Tibial artery (tissue), 4 donors: ENCODE measurements around the gene RPE65.

Experiments
- DNase-seq, 2 donors: peaks; one replicate each; pipeline ENCODE4 v3.0.0-alpha.2; 2019
- H3K27ac ChIP-seq, 2 donors: fragments of 200-600 bp; sonication (generic) in 1 of 2; 1 replicate in 1 of 2; 2 replicates in 1 of 2; pipeline ENCODE4 v1.5.1; 2018 to 2019; ENCODE audit warnings: mild to moderate bottlenecking in 1 of 2
- H3K27me3 ChIP-seq, 2 donors: fragments of 200-600 bp; sonication (generic) in 1 of 2; one replicate each; pipeline versions ENCODE4 v1.5.1 to v1.6.0; 2016 to 2019
- H3K36me3 ChIP-seq, 3 donors: fragments of 200-600 bp; sonication (generic) in 2 of 3; one replicate each; pipeline ENCODE4 v1.5.1; 2016 to 2019; ENCODE audit warnings: mild to moderate bottlenecking in 2 of 3
- H3K4me1 ChIP-seq, 4 donors: fragments of 200-600 bp; sonication (generic) in 2 of 4; 1 replicate in 3 of 4; 2 replicates in 1 of 4; pipeline ENCODE4 v1.5.1; 2016 to 2019
- H3K4me3 ChIP-seq, 2 donors: fragments of 200-600 bp; sonication (generic) in 1 of 2; 1 replicate in 1 of 2; 2 replicates in 1 of 2; pipeline ENCODE4 v1.5.1; 2018 to 2019; ENCODE audit warnings: mild to moderate bottlenecking in 2 of 2
- H3K9me3 ChIP-seq, 3 donors: fragments of 200-600 bp; sonication (generic) in 1 of 3; one replicate each; pipeline ENCODE4 v1.5.1; 2016 to 2019
- intact Hi-C: fragments of 100-400 bp; cut with DNase I; formaldehyde crosslinking; loops from one replicate; pipeline ENCODE4 v1.15.0; 2023; ENCODE audit warnings: low total_unique reads
- TF ChIP-seq, protein P1 (sequence below), 2 experiments: fragments of 200-600 bp in 1 of 2; fragments of 450-650 bp in 1 of 2; IDR thresholded peaks; one replicate each; pipeline ENCODE4 v1.5.1; 2017 to 2019; ENCODE audit warnings: antibody characterized with exemption in 2 of 2, mild to moderate bottlenecking in 1 of 2, moderate library complexity in 1 of 2

The RPE65 gene

DNA sequence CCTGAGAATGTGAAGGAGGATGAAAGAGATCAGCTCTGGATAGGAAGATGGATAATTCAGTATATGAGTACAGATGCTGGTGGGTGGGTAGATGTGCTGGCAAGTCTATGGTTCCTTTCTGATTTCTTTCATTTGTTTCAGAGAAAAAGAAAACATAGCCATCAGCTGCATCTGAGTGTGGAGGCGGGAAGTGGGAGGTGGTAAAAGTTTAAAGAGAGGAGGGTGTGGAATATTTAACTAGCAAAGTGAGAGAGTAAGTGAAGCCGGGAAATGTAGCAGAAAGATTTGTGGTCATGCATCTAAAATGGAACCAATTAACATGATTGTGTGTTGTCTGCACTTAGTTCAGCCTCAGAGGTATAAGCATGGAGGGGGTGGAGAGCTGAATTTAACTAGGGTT, 16.4 kb downstream of the RPE65 start:
- H3K27me3 ChIP-seq: no peaks in the 10 kb centered on the region
- DNase-seq: no peak
- intact Hi-C loops: no loop called here
- no peak overlapping the region for H3K27ac ChIP-seq
- no peaks in the 10 kb centered on the region for H3K9me3 ChIP-seq
- no peaks in the 10 kb centered on the region for H3K36me3 ChIP-seq
- H3K4me3 ChIP-seq: no peak overlapping the region
- no peaks in the 10 kb centered on the region for H3K4me1 ChIP-seq
- TF ChIP-seq, protein P1, sequence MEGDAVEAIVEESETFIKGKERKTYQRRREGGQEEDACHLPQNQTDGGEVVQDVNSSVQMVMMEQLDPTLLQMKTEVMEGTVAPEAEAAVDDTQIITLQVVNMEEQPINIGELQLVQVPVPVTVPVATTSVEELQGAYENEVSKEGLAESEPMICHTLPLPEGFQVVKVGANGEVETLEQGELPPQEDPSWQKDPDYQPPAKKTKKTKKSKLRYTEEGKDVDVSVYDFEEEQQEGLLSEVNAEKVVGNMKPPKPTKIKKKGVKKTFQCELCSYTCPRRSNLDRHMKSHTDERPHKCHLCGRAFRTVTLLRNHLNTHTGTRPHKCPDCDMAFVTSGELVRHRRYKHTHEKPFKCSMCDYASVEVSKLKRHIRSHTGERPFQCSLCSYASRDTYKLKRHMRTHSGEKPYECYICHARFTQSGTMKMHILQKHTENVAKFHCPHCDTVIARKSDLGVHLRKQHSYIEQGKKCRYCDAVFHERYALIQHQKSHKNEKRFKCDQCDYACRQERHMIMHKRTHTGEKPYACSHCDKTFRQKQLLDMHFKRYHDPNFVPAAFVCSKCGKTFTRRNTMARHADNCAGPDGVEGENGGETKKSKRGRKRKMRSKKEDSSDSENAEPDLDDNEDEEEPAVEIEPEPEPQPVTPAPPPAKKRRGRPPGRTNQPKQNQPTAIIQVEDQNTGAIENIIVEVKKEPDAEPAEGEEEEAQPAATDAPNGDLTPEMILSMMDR (IDR thresholded peaks at IDR 0.05): no peak

DNA sequence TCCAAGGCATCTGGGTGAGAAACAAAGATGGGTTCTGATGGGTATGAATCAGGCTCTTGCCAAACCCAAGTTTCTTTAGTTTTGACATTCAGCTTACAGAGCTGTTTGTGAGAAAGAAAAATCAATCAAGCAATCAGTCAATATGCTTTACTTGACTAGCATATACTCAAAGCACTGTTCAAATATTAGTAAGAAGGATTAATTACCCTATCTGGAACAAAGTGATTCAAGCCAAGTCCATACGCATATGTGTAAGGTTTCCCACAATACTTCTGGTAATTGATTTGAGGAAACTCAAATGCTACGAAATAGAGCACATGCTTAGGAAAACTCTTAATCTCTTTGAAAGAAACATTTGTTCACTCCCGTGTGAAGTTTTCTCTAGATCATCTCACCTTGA, 18.7 kb downstream of the RPE65 start:
- H3K4me1 ChIP-seq: no peaks in the 10 kb centered on the region
- H3K9me3 ChIP-seq: no peaks in the 10 kb centered on the region
- no peaks in the 10 kb centered on the region for H3K27me3 ChIP-seq
- no peak overlapping the region for H3K27ac ChIP-seq
- H3K36me3 ChIP-seq: no peaks in the 10 kb centered on the region
- DNase-seq: no peak
- TF ChIP-seq, protein P1 (IDR thresholded peaks at IDR 0.05): no peak
- no peak overlapping the region for H3K4me3 ChIP-seq
- intact Hi-C loops: no loop called here

DNA sequence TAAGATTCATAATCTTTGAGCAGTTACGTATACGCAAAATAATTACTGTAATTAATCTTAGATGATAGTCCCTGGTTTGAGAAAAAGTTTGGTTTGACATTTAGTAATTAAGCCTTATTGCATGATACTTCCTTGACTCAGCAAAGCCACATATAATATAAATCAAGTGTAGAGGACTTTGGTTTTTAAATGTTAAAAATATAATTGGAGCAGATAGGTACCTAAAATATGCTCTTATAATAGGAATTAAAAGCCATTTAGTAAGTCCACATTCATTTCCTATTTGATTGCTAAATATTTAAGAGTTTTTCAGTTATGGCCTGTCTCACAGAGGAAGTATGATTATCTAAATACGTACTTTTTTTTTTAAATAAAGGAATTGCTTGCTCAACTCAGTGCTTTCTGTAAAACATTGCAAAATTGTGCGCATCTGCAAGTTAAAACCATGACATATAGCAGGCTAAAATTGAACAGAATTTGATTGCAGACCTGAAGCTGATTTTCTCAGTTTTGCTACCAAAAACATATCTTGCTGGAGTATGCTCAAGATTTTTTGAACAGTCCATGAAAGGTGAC, 20.4 kb downstream of the RPE65 start:
- TF ChIP-seq, protein P1 (IDR thresholded peaks at IDR 0.05): no peak
- H3K27ac ChIP-seq: no peak overlapping the region
- no peak overlapping the region for H3K4me3 ChIP-seq
- no peaks in the 10 kb centered on the region for H3K27me3 ChIP-seq
- H3K36me3 ChIP-seq: no peaks in the 10 kb centered on the region
- DNase-seq: no peak
- no peaks in the 10 kb centered on the region for H3K9me3 ChIP-seq
- H3K4me1 ChIP-seq: no peaks in the 10 kb centered on the region
- intact Hi-C loops: no loop called here

DNA sequence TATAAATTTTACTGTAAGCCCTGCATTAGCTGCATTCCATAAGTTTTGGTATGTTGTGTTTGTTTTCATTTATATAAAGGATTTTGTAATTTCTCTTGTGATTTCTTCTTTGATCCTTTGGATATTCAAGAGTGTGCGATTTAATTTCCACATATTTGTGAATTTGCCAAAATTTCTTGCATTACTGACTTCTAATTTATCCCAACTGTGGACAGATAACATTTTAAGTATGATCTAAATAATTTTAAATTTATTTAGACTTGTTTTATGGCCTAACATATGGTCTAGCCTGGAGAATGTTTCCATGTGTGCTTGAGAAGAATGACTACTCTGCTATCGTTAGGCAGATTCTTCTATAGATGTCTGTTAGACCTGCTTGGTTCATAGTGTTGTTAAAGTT, 23.2 kb downstream of the RPE65 start:
- intact Hi-C loops: no loop called here

GRCh38 chr1:68421350-68421749, 28.4 kb downstream of the RPE65 start:
- DNase-seq: no peak

More for the DNA sequence above, 23.2 kb downstream of the RPE65 start:
- no peaks in the 10 kb centered on the region for H3K36me3 ChIP-seq
- H3K27ac ChIP-seq: no peak overlapping the region
- H3K9me3 ChIP-seq: no peaks in the 10 kb centered on the region
- no peak for DNase-seq
- TF ChIP-seq, protein P1 (IDR thresholded peaks at IDR 0.05): no peak
- no peaks in the 10 kb centered on the region for H3K4me1 ChIP-seq
- H3K27me3 ChIP-seq: no peaks in the 10 kb centered on the region
- no peak overlapping the region for H3K4me3 ChIP-seq

More at GRCh38 chr1:68421350-68421749, 28.4 kb downstream of the RPE65 start:
- Histone ChIP-seq H3K4me1 (no peaks in the 10 kb centered on the region), H3K27ac (no peak overlapping the region), H3K4me3 (no peak overlapping the region), H3K36me3 (no peaks in the 10 kb centered on the region), H3K27me3 (no peaks in the 10 kb centered on the region), H3K9me3 (no peaks in the 10 kb centered on the region)
- intact Hi-C loops: no loop called here
- TF ChIP-seq, protein P1 (IDR thresholded peaks at IDR 0.05): no peak
